Breast epithelium (tissue), 3 donors: Measurements from ENCODE around the gene NINJ2.

Source experiments
- CTCF ChIP-seq, 3 donors: fragments of 450-650 bp; IDR thresholded peaks; one replicate each; pipeline ENCODE4 v1.5.1; 2016 to 2017; ENCODE audit warnings: antibody characterized with exemption in 3 of 3, mild to moderate bottlenecking in 3 of 3, moderate library complexity in 3 of 3
- POLR2A ChIP-seq: fragments of 450-650 bp; IDR thresholded peaks from one replicate; pipeline ENCODE4 v1.6.1; 2016; ENCODE audit warnings: antibody characterized with exemption, mild to moderate bottlenecking, moderate library complexity

GRCh38 chr12:563787-564298, 99.4 kb downstream of the NINJ2 start:
- TF ChIP-seq CTCF (IDR thresholded peaks at IDR 0.05) (no peak), POLR2A (no peak)
